ENCODE results near the gene CAMK4. TPM values are rescaled to one million over a fixed set of nuclear protein-coding genes. Genes with fewer than 3 reads are reported as not detected.

Gene CAMK4
- total and polyA plus RNA-seq, 2 of the 8 experiments (the other 6 are each of a cell fraction or from before 2014, with no cell fraction given): 1.8 to 8.3 TPM

- Histone ChIP-seq H3K27ac (ENCODE audit: low read depth, low read length) (no peak overlapping the region), H2BK120ac (replicated peaks; ENCODE audit: low read depth, low read length) (no peak overlapping the region), H3K4ac (replicated peaks; ENCODE audit: insufficient read length, low read depth, low read length) (no peak overlapping the region), H2AFZ (ENCODE audit: low read length) (no peak overlapping the region), H3K18ac (ENCODE audit: extremely low read depth, low read length) (no peak overlapping the region), H3K27me3 (replicated peaks in 1 of 4; ENCODE audit: control insufficient read depth in 3 of 4, extremely low read depth in 1 of 4, insufficient read depth in 3 of 4, low read length in 3 of 4) (peaks cover 0 to 14% (median 4%) of the 10 kb centered on the region in 4 experiments; a peak in 3 of 7 replicates), H3K4me2 (ENCODE audit: insufficient read depth in 1 of 2, low read depth in 2 of 2, low read length in 2 of 2) (no peak overlapping the region), H2BK12ac (ENCODE audit: low read depth, low read length) (no peak overlapping the region), H2BK5ac (ENCODE audit: low read depth, low read length) (no peak overlapping the region), H3K79me2 (ENCODE audit: control insufficient read depth in 1 of 2, insufficient read depth in 2 of 2, low read length in 2 of 2) (no peaks in the 10 kb centered on the region), H2BK20ac (ENCODE audit: low read length) (no peak overlapping the region), H2AK5ac (ENCODE audit: low read depth, low read length) (no peak overlapping the region), H3K9me3 (ENCODE audit: insufficient read depth in 2 of 2, low read depth in 1 of 2, low read length in 1 of 2) (no peaks in the 10 kb centered on the region), H4K91ac (replicated peaks; ENCODE audit: insufficient read length, low read length) (no peak overlapping the region), H3K23me2 (ENCODE audit: low read depth, low read length) (peaks cover 7% of the 10 kb centered on the region; the same call in 1 of the 2 replicates), H3K4me3 (ENCODE audit: extremely low read depth in 1 of 4, insufficient read depth in 2 of 4, low read depth in 3 of 4, low read length in 4 of 4) (no peak overlapping the region), H3K23ac (ENCODE audit: insufficient read length) (no peak overlapping the region), H4K8ac (ENCODE audit: extremely low read depth, insufficient read depth, low read length) (no peak overlapping the region), H4K20me1 (replicated peaks in 1 of 2; ENCODE audit: control insufficient read depth in 1 of 2, insufficient read depth in 2 of 2, low read length in 2 of 2) (no peaks in the 10 kb centered on the region), H3K36me3 (ENCODE audit: control insufficient read depth in 2 of 4, insufficient read depth in 4 of 4, low read length in 3 of 4) (no peaks in the 10 kb centered on the region), H4K5ac (ENCODE audit: insufficient read length, low read depth, low read length) (no peak overlapping the region), H3K14ac (ENCODE audit: insufficient read length) (no peak overlapping the region), H2BK15ac (ENCODE audit: low read length) (no peak overlapping the region), H3K9ac (replicated peaks in 1 of 4; ENCODE audit: extremely low read depth in 1 of 4, low read depth in 3 of 4, low read length in 3 of 4) (no peak overlapping the region), H3K56ac (replicated peaks; ENCODE audit: insufficient read length, low read depth, low read length) (no peak overlapping the region), H3K4me1 (replicated peaks in 1 of 4; ENCODE audit: control insufficient read depth in 3 of 4, insufficient read depth in 4 of 4, low read length in 3 of 4) (no peaks in the 10 kb centered on the region), H3K79me1 (ENCODE audit: low read depth, low read length) (no peaks in the 10 kb centered on the region)
- 87% methylated on average over 2 of the region's 2 CpGs; no CpG with 5 or more reads in 1 of the 2 experiments for WGBS, 2 experiments (ENCODE audit: extremely low coverage in 1 of 2, insufficient coverage in 1 of 2, insufficient read length in 1 of 2, insufficient replicate concordance in 2 of 2, low coverage in 1 of 2, low lambda C conversion rate in 2 of 2, missing lambda C conversion rate in 1 of 2)
- ChIA-PET POLR2A (ENCODE audit: partially characterized antibody) (no interaction called here), CTCF (ENCODE audit: partially characterized antibody) (no interaction called here)
- FAIRE-seq (no peak), DNase-seq (ENCODE audit: low read depth in 1 of 2, low spot score in 2 of 2) (no peak)
- no peak for TF ChIP-seq TBP (IDR thresholded peaks at IDR 0.05; ENCODE audit: low read depth, low read length)
- TF ChIP-seq NRF1 (IDR thresholded peaks at IDR 0.05; ENCODE audit: low read depth, low read length): no peak
- no peak for TF ChIP-seq RNF2 (IDR thresholded peaks at IDR 0.05; ENCODE audit: borderline replicate concordance, low read depth, low read length, missing control alignments, poor library complexity, severe bottlenecking)
- TF ChIP-seq CTBP2 (IDR thresholded peaks at IDR 0.05; ENCODE audit: borderline replicate concordance, insufficient read depth, insufficient read length, low read length): no peak
- no peak for TF ChIP-seq SUZ12 (IDR thresholded peaks at IDR 0.05; ENCODE audit: low read length)
- no peak for TF ChIP-seq TCF12 (IDR thresholded peaks at IDR 0.05; ENCODE audit: low read depth, low read length)
- TF ChIP-seq KDM1A (IDR thresholded peaks at IDR 0.05; ENCODE audit: borderline replicate concordance, low read length): no peak
- TF ChIP-seq BACH1 (IDR thresholded peaks at IDR 0.05; ENCODE audit: low read length): no peak
- TF ChIP-seq SAP30 (IDR thresholded peaks at IDR 0.05; ENCODE audit: insufficient read depth, insufficient replicate concordance, low read length): no peak
- TF ChIP-seq ATF2 (IDR thresholded peaks at IDR 0.05; ENCODE audit: low read length): no peak
- TF ChIP-seq MAFK (IDR thresholded peaks at IDR 0.05; ENCODE audit: low read depth, low read length): no peak
Measured at GRCh38 chr5:111228520-111229220, 4.5 kb downstream of the CAMK4 start.

Data from H1 (cell line).